ENCODE data around the gene MEIS2.

Gene MEIS2

DNA sequence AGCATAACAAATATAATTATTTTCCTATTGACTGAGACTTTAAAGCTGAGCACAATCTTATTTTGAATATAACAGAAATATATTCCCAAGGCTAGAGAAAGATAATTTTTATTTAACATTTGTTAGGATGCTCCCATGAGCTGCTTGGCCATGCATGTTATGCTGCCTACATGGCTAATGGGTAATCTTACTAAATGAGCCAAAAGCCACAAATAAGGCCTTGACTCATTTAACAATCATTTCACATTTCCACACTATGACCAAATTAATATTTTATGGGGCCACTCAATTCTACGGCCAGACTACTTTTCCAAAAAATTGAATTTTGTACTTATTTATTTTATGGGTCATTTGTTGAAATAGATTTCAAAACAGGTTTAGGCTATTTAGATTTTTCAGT, 141.7 kb downstream of the MEIS2 start:
- no peak for DNase-seq
- no peaks in the 10 kb centered on the region for H4K20me1 ChIP-seq (ENCODE audit: insufficient read depth, low read length)
- ATAC-seq (ENCODE audit: insufficient read depth, low read depth) = no peak
- H3K4me2 ChIP-seq (ENCODE audit: insufficient read depth, low read length) = no peak overlapping the region
- H3K27ac ChIP-seq (ENCODE audit: low read length) = no peak overlapping the region
- H2AFZ ChIP-seq (ENCODE audit: low read depth, low read length) = no peak overlapping the region
- no peaks in the 10 kb centered on the region for H3K79me2 ChIP-seq (ENCODE audit: insufficient read depth, low read length)
- H3K9ac ChIP-seq (ENCODE audit: low read depth, low read length) = no peak overlapping the region
- H3K36me3 ChIP-seq (ENCODE audit: insufficient read depth, low read length) = no peaks in the 10 kb centered on the region
- no peak overlapping the region for H3K4me3 ChIP-seq (ENCODE audit: low read depth in 1 of 2, low read length in 2 of 2)
- no peak for TF ChIP-seq EZH2 (IDR thresholded peaks at IDR 0.05; ENCODE audit: borderline replicate concordance, low read depth, low read length, severe bottlenecking)
- TF ChIP-seq, protein P1, sequence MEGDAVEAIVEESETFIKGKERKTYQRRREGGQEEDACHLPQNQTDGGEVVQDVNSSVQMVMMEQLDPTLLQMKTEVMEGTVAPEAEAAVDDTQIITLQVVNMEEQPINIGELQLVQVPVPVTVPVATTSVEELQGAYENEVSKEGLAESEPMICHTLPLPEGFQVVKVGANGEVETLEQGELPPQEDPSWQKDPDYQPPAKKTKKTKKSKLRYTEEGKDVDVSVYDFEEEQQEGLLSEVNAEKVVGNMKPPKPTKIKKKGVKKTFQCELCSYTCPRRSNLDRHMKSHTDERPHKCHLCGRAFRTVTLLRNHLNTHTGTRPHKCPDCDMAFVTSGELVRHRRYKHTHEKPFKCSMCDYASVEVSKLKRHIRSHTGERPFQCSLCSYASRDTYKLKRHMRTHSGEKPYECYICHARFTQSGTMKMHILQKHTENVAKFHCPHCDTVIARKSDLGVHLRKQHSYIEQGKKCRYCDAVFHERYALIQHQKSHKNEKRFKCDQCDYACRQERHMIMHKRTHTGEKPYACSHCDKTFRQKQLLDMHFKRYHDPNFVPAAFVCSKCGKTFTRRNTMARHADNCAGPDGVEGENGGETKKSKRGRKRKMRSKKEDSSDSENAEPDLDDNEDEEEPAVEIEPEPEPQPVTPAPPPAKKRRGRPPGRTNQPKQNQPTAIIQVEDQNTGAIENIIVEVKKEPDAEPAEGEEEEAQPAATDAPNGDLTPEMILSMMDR (IDR thresholded peaks at IDR 0.05; ENCODE audit: borderline replicate concordance, extremely low read depth, low read length, poor library complexity, severe bottlenecking) = no peak
- H3K27me3 ChIP-seq (ENCODE audit: insufficient read depth, low read length, poor library complexity) = no peaks in the 10 kb centered on the region
- H3K4me1 ChIP-seq (ENCODE audit: insufficient read depth, low read length) = no peaks in the 10 kb centered on the region
- no peaks in the 10 kb centered on the region for H3K9me3 ChIP-seq (ENCODE audit: insufficient read depth, low read length, severe bottlenecking)

DNA sequence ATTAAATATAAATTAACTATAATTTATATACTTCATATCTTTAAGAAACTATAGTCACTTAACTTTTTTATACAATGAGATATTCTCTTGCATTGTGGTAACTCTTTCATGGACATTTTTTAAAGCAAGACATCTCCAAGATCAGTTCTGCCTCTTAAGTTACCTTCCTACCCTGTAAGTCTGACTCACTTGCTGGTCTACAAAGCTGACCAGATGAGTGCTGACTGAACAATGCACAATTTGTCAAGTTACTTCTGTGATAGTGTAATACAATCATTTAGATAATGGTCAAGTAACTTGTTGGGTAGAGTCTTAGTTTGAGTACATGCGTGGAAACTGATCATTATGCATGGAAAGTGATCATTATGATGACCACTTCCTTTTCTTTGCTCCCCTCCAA, 145.9 kb downstream of the MEIS2 start:
- H3K27me3 ChIP-seq (ENCODE audit: insufficient read depth, low read length, poor library complexity) = no peaks in the 10 kb centered on the region
- H3K27ac ChIP-seq (ENCODE audit: low read length) = no peak overlapping the region
- no peak for ATAC-seq (ENCODE audit: insufficient read depth, low read depth)
- no peak overlapping the region for H3K4me3 ChIP-seq (ENCODE audit: low read depth in 1 of 2, low read length in 2 of 2)
- H3K36me3 ChIP-seq (ENCODE audit: insufficient read depth, low read length) = no peaks in the 10 kb centered on the region
- H3K79me2 ChIP-seq (ENCODE audit: insufficient read depth, low read length) = no peaks in the 10 kb centered on the region
- no peak overlapping the region for H3K9ac ChIP-seq (ENCODE audit: low read depth, low read length)
- no peaks in the 10 kb centered on the region for H3K4me1 ChIP-seq (ENCODE audit: insufficient read depth, low read length)
- no peaks in the 10 kb centered on the region for H4K20me1 ChIP-seq (ENCODE audit: insufficient read depth, low read length)
- no peaks in the 10 kb centered on the region for H3K9me3 ChIP-seq (ENCODE audit: insufficient read depth, low read length, severe bottlenecking)
- TF ChIP-seq, protein P1 (IDR thresholded peaks at IDR 0.05; ENCODE audit: borderline replicate concordance, extremely low read depth, low read length, poor library complexity, severe bottlenecking) = no peak
- TF ChIP-seq EZH2 (IDR thresholded peaks at IDR 0.05; ENCODE audit: borderline replicate concordance, low read depth, low read length, severe bottlenecking) = no peak
- no peak overlapping the region for H3K4me2 ChIP-seq (ENCODE audit: insufficient read depth, low read length)
- no peak for DNase-seq
- H2AFZ ChIP-seq (ENCODE audit: low read depth, low read length) = no peak overlapping the region

DNA sequence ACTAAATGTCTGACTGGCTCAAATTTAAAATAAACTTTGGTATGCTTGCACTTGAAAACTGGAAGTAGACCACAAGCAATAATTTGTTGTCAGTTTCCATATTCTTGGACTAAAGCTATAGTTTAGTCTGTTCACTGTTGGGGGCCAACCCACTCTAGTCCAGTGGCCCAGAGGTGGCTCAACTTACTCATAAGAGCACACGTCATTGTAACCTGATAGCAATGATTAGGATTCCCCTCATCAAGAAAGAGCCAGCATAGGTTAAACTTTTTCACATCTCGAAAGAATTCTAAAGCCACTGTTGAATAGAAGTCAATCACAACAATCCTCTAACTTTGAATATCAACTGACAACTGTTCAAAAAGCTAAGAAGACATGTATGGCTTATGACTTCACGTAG, 147.0 kb downstream of the MEIS2 start:
- H3K9ac ChIP-seq (ENCODE audit: low read depth, low read length) = no peak overlapping the region
- no peak for DNase-seq
- no peaks in the 10 kb centered on the region for H3K4me1 ChIP-seq (ENCODE audit: insufficient read depth, low read length)
- TF ChIP-seq, protein P1 (IDR thresholded peaks at IDR 0.05; ENCODE audit: borderline replicate concordance, extremely low read depth, low read length, poor library complexity, severe bottlenecking) = no peak
- TF ChIP-seq EZH2 (IDR thresholded peaks at IDR 0.05; ENCODE audit: borderline replicate concordance, low read depth, low read length, severe bottlenecking) = no peak
- no peak overlapping the region for H3K4me3 ChIP-seq (ENCODE audit: low read depth in 1 of 2, low read length in 2 of 2)
- H3K4me2 ChIP-seq (ENCODE audit: insufficient read depth, low read length) = no peak overlapping the region
- no peak overlapping the region for H3K27ac ChIP-seq (ENCODE audit: low read length)
- H3K36me3 ChIP-seq (ENCODE audit: insufficient read depth, low read length) = no peaks in the 10 kb centered on the region
- H3K79me2 ChIP-seq (ENCODE audit: insufficient read depth, low read length) = no peaks in the 10 kb centered on the region
- H4K20me1 ChIP-seq (ENCODE audit: insufficient read depth, low read length) = no peaks in the 10 kb centered on the region
- H3K27me3 ChIP-seq (ENCODE audit: insufficient read depth, low read length, poor library complexity) = no peaks in the 10 kb centered on the region
- no peak overlapping the region for H2AFZ ChIP-seq (ENCODE audit: low read depth, low read length)
- no peaks in the 10 kb centered on the region for H3K9me3 ChIP-seq (ENCODE audit: insufficient read depth, low read length, severe bottlenecking)
- ATAC-seq (ENCODE audit: insufficient read depth, low read depth) = no peak

DNA sequence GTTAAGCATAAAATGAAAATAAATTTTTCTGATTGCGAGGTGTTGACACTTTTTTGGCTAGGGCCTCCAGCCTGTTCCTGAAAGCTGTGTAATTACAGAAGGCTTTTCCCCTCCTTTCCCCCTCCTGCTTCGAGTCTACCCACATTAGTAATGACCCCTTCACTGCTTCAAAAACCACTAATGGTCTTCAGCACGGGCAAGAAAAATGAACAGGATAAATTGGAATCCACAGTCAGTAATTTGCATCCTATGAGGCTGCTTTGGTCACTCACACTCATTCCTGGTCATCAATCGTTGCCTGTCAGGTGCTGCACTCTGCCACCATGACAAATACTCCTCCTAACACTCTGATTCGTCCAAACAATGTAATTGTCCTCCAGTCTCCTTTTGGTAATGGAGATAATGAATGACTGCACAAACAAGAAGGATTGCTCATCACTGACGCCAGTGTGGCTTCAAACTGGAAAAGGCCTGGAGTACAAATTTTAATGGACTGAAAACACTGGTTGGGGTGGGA, 148.6 kb downstream of the MEIS2 start:
- H3K9ac ChIP-seq (ENCODE audit: low read depth, low read length) = no peak overlapping the region
- no peak for TF ChIP-seq EZH2 (IDR thresholded peaks at IDR 0.05; ENCODE audit: borderline replicate concordance, low read depth, low read length, severe bottlenecking)
- TF ChIP-seq, protein P1 (IDR thresholded peaks at IDR 0.05; ENCODE audit: borderline replicate concordance, extremely low read depth, low read length, poor library complexity, severe bottlenecking) = no peak
- no peak for DNase-seq
- no peak overlapping the region for H3K27ac ChIP-seq (ENCODE audit: low read length)
- no peak overlapping the region for H2AFZ ChIP-seq (ENCODE audit: low read depth, low read length)
- no peak overlapping the region for H3K4me2 ChIP-seq (ENCODE audit: insufficient read depth, low read length)
- H3K9me3 ChIP-seq (ENCODE audit: insufficient read depth, low read length, severe bottlenecking) = no peaks in the 10 kb centered on the region
- no peaks in the 10 kb centered on the region for H3K4me1 ChIP-seq (ENCODE audit: insufficient read depth, low read length)
- no peak overlapping the region for H3K4me3 ChIP-seq (ENCODE audit: low read depth in 1 of 2, low read length in 2 of 2)
- no peaks in the 10 kb centered on the region for H3K27me3 ChIP-seq (ENCODE audit: insufficient read depth, low read length, poor library complexity)
- no peak for ATAC-seq (ENCODE audit: insufficient read depth, low read depth)
- no peaks in the 10 kb centered on the region for H3K79me2 ChIP-seq (ENCODE audit: insufficient read depth, low read length)
- no peaks in the 10 kb centered on the region for H4K20me1 ChIP-seq (ENCODE audit: insufficient read depth, low read length)
- no peaks in the 10 kb centered on the region for H3K36me3 ChIP-seq (ENCODE audit: insufficient read depth, low read length)

All from DND-41 (cell line).